ENCODE data around the gene PPP2R5D.
"Not testable (repeated sequence)": the region's sequence is repeated elsewhere in the genome, so short reads cannot be mapped to it uniquely, and the experiment has no call there.

GRCh38 chr6:42941356-42941755 is 43.0 kb upstream of the PPP2R5D start:
- not testable (repeated sequence) for TF ChIP-seq CTCF (IDR thresholded peaks at IDR 0.05 in 4 of 5, conservative IDR thresholded peaks at IDR 0.05 in 1 of 5); POLR2A (IDR thresholded peaks at IDR 0.05)

All from gastrocnemius medialis (tissue), 4 donors.